ENCODE measurements around the gene OTOP3.

The OTOP3 gene

GRCh38 chr17:74990581-74991105, 54.9 kb downstream of the OTOP3 start:
- no peak for DNase-seq

- no peak for DNase-seq
These were observed 56.5 kb downstream of the OTOP3 start for GRCh38 chr17:74992223-74992622.

- no peak for DNase-seq
These were observed 58.7 kb downstream of the OTOP3 start for GRCh38 chr17:74994440-74994839.

GRCh38 chr17:74995847-74996246, 60.1 kb downstream of the OTOP3 start:
- no peak for DNase-seq

- no peak for DNase-seq
These were observed 63.1 kb downstream of the OTOP3 start for GRCh38 chr17:74998783-74999182.

GRCh38 chr17:74999523-74999922, 63.8 kb downstream of the OTOP3 start:
- DNase-seq = no peak

Measured in NK-92 treated with Interleukin-12 subunit alpha and Interleukin-12 subunit beta, amount 100 ng/mL, for 24 hours (cell line).